D341Med (cell line): ENCODE measurements around the gene C10orf90.

Experiments used
- DNase-seq: peaks from one replicate; pipeline ENCODE4 v3.0.0; 2012; ENCODE audit warnings: low spot score

The C10orf90 gene

DNA sequence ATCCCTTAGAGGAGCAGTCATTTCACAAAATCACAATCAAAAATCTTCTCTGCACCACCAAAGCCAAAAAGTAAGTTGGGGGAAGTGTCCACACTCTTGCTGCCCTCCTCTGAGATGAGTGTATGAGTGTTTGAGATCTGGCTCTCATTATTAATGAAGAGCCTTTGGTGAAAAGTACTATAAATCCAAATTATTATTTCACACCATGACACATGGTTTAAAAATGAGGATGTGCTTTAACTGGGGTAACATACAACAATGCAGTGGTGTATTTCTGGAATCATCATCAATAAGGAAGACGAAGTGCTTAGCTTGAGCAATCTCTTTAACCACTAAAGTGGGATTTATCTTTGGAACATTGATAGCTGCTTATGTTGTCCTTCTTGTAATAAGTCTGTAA is 168.1 kb downstream of the C10orf90 start:
- no peak for DNase-seq

DNA sequence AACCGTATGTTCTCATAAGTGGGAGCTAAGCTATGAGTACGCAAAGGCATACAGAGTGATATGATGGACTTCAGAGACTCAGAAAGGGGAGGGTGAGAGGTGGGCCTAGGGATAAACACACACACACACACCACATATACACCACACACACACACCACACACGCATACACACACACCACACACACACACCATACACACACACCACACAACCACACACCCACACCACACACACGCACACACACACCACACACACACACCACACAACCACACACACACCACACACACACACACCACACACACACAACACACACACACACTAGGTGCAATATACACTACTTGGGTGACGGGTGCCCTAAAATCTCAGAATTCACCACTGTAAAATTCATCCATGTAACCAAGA is 168.7 kb downstream of the C10orf90 start:
- no peak for DNase-seq

GRCh38 chr10:126500866-126501265 is 169.6 kb downstream of the C10orf90 start:
- no peak for DNase-seq

- DNase-seq = no peak
These were observed 170.3 kb downstream of the C10orf90 start for GRCh38 chr10:126500185-126500584.

- no peak for DNase-seq
These were observed 170.7 kb downstream of the C10orf90 start for GRCh38 chr10:126499744-126500143.

DNA sequence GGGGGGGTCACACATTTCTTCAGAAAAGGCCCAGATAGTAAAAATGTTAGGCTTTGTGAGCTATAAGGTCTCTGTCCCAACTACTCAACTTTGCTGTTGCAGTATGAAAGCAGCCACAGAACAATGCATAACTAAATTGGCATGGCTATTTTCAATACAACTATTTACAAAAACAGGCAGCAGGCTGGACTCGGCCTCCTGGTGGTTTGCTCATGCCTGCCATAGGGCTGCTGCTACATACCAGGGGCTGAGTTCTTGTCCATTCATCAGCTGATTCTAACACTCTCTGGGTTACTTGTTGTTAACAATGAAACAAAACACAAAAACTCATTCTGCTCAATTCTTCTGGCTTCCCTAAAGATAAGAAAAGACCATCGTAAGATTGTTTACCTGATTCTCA is 172.8 kb downstream of the C10orf90 start:
- DNase-seq = no peak

- DNase-seq = no peak
These were observed 173.5 kb downstream of the C10orf90 start for GRCh38 chr10:126496771-126497545.

DNA sequence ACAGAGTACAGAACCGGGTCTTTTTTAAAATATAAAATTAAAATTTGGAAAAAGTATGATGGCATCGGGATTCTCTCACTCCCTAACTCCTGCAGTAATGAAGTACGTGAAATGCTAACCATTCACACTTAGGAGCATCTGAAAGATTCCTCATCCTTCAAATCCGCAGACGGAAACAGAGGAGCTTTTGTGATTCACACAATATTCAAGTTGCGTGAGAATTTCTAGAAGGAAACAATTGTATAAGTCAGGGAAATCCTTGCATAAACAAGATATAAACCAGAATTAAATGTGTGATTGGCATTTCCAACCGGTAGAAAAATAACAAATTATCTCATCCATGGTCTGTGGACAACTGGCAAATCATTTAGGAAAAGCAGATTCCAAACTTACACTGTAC is 179.0 kb downstream of the C10orf90 start:
- DNase-seq = no peak

- no peak for DNase-seq
These were observed 189.3 kb downstream of the C10orf90 start for GRCh38 chr10:126481181-126481580.

DNA sequence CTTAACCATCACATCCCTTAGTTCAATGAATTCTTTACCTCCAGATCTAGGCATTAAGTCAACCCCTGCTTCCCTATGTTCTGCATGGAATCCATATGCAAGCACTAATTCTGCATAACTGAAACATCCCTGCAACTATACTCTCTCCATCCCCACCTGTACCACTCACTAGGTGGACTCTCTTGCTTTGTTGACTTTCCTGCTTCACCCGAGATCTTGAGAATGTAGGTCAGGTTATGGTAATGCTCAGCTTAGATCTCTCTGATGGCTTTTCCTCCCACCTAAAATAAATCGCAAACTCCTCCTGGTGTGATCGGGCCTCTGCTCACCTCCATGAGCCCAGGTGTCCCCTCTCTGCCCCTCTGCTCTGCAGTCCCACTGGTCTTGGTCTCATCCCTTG is 189.8 kb downstream of the C10orf90 start:
- no peak for DNase-seq

GRCh38 chr10:126479280-126479895 is 191.1 kb downstream of the C10orf90 start:
- no peak for DNase-seq

DNA sequence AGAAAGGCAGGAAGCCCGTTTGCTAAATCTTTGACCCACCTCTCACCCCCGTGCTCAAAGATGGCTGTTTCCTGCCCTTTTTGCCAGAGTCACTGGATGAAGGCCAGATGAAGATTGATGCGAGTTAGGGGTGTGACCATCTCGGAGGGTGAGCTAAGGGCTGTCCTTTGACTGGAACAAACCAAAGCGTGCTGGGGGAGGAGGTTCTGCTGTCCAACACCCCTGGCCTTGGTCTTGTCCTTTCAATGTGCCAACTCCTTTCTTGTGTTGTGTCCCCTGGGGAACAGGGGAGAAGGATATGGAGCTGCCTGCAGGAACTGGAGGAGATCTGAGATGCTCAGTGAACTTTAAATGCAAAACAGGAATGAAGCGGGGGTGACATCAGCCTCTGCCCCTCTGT is 191.9 kb downstream of the C10orf90 start:
- no peak for DNase-seq

DNA sequence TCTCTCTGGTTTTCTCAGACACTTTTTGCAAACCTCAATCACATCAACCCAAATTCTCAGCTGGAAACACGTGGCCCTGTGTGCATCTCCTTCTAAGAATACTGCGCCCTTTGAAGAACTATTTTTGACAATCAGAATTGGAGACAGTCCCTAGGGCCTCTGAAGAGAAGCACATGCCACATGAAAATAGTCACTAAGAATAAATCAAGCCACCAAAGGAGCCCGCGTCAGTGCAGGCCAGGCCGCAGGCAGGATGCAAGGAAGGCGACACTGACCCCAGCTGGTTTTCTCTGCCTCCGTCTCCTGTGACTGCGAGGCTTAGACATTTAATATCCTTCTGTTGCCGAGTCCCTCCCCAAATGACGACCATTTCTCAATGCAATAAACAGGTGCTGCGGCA is 194.2 kb downstream of the C10orf90 start:
- no peak for DNase-seq

GRCh38 chr10:126475074-126475691 is 195.3 kb downstream of the C10orf90 start:
- DNase-seq = no peak

DNA sequence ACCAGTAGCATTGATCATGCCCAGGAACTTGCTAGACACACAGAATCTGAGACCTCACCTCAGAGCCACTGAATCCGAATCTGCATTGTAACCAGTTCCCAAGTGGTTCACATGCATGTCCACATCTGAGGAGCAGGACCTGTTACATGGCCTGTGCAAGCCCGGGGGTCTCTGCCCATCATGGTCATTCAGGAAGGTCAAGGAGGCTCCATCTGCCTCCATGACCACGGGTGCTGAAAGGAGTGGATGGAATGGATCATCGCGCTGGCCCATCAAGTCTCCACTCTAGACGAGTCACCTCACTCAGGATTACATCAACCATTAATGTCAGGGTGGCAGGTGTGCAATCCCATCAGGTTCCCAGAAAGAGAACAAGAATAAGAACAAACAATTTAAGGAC is 196.5 kb downstream of the C10orf90 start:
- no peak for DNase-seq

- DNase-seq = no peak
These were observed 199.5 kb downstream of the C10orf90 start for GRCh38 chr10:126470991-126471390.

DNA sequence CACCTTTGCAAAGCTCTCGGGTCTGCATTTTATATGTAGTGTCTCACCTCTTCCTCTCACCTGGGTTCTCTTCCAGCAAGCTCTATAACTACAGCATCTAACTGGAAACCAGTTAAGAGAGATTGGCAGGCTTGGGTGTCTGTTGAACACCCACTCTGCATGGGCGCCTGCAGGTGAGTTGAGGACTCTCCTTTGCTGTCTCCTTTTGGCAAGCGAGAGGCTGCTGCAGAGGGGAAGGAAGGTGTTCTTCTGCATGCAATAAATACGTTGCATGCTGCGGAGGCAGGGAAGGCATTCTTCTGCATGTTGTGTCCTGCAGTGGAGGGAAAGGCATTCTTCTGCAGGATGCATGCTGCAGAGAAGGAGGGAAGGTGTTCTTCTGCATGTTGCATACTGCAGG is 200.8 kb downstream of the C10orf90 start:
- DNase-seq = no peak

GRCh38 chr10:126468876-126469643 is 201.4 kb downstream of the C10orf90 start:
- DNase-seq = no peak

- DNase-seq = no peak
These were observed 202.0 kb downstream of the C10orf90 start for GRCh38 chr10:126468467-126468866.

DNA sequence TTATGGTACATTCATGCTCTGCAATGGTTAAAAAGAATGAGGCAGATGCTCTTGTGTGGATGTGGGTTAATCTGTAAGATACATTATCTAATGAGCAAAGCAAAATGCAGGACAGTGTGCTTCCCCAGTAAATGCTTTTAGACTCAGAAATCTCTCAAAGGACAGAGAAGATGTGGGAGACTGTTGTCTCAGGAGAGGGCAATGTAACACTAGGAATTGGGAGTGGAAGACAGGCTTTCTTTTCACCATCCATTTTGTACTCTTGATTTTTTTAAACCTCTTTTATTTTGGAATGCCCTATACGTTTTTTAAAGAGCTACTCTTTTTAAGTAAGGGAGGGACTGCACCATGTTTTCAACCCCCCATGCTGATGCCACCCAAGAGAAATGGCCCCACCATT is 204.7 kb downstream of the C10orf90 start:
- DNase-seq = no peak

DNA sequence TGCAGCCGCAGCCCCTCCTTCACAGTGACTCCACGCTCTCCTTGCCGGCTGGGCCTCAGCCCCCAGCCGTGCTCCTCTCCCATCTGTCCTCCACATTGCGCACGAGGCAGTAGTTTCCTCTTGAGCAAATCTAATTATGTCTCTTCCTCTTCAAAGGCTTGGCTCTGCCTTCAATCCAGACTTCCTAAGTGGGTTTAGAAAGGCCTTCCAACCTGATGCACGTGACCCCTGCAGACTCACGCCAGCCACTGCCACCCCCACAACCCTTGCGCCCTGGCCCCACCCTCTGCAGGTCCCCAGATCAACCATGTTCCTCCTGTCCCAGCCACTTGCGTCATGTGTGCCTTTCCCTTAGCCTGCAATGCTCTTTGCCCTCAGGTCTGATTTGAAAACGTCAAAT is 207.2 kb downstream of the C10orf90 start:
- no peak for DNase-seq

DNA sequence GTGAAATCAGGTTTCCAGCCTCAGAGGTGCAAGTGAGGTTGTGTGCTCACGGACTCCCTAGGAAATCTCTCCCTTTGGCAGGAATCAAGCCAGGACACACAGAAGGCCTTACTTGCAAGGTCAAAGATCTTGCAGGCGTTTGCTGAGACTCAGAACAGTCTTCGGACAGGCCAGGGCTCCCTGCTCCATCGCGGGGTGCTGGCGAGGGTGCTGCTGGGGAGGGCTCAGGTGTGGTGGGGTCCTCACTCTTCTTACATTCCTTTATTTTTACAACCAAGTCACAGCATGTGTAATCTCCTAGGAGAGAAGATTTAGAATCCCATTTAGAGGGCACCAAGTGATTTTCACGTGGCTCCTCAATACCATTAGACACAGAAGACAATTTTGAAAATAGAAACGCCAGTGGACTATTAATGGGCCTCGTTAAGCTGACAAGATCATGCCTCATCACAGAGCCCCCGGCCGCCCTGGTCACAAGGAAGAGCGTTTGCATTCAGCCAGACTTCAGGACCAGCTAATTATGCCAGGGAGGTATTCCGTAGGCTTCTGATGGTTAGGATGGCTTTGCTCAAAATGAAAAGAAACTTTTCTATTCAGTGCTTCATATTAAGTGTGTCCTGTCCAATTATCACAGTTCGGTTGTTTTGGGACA is 209.1 kb downstream of the C10orf90 start:
- no peak for DNase-seq
